ENCODE measurements around the gene CCDC148. TPM values are rescaled to one million over a fixed set of nuclear protein-coding genes. Genes with fewer than 3 reads are reported as not detected.

The CCDC148 gene
- total RNA-seq, 1 experiment from 2014 or later, result 2.1 TPM

DNA sequence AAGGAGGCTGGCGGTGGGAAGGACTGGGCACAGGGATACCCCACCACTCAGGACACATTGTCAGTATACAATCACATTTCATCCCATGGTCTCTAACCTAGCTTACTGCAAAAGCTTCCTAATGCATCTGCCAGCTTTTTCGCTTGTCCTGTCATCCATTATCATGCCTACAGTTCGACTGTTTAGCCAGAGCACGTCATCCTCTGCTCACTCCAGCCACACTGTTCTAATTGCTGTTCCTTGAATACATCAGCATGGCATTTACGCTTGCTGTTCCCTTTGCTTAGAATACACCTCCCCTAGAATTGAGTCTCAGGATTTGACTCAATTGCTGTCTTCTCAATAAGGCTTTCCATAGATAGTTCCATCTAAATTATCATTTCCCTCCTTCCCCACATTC is 166.3 kb downstream of the CCDC148 start (continued):
- TF ChIP-seq SP1 (CRISPR knock-in tag; conservative IDR thresholded peaks at IDR 0.05) (no peak), GABPB1 (CRISPR knock-in tag; IDR thresholded peaks at IDR 0.05) (no peak)
- TF ChIP-seq, protein P1, sequence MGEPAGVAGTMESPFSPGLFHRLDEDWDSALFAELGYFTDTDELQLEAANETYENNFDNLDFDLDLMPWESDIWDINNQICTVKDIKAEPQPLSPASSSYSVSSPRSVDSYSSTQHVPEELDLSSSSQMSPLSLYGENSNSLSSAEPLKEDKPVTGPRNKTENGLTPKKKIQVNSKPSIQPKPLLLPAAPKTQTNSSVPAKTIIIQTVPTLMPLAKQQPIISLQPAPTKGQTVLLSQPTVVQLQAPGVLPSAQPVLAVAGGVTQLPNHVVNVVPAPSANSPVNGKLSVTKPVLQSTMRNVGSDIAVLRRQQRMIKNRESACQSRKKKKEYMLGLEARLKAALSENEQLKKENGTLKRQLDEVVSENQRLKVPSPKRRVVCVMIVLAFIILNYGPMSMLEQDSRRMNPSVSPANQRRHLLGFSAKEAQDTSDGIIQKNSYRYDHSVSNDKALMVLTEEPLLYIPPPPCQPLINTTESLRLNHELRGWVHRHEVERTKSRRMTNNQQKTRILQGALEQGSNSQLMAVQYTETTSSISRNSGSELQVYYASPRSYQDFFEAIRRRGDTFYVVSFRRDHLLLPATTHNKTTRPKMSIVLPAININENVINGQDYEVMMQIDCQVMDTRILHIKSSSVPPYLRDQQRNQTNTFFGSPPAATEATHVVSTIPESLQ (CRISPR knock-in tag; IDR thresholded peaks at IDR 0.05), result no peak

DNA sequence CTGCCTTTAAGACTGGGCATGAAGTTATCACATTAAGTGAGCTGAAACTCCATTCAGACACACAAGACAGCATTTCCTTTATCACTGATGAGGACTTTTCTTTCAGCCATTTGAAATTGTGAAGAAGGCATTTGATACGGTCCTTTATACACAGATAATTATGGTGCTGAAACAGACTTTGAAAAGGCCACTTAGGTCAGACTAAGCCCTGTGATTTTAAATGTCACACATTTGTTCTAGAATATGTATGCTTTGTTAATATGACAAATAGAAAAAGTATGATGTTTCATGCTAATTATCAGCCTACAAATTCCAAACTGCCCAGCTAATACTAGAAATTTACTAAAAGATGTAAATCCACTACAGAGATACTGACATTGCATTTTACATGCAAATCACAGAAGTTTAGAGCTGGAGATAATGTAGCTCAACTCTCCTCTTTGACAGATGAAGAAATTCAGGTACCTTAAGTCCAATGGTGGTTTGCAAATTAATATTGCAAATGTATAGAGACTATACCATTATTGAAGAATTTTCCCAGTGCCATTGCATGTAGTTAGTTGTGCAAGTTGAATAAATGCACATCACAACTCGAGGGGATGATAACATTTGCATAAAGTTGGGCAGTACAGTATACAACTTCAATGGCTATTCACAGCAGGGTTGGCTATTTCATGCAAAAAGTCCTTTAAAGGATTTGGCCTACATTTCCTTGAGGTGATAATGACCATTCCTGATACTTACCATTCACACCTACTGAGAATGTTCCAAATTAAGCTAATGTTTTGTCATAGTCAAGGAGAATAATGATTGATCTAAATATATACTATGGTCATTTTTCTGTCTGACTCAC is 179.7 kb downstream of the CCDC148 start:
- CTCF ChIA-PET, result no interaction called here
- H3K27ac Mint-ChIP-seq, result no peak overlapping the region

More for the DNA sequence above, 179.7 kb downstream of the CCDC148 start:
- no peak for TF ChIP-seq TEAD1 (CRISPR knock-in tag; IDR thresholded peaks at IDR 0.05)
- TF ChIP-seq, protein P2, sequence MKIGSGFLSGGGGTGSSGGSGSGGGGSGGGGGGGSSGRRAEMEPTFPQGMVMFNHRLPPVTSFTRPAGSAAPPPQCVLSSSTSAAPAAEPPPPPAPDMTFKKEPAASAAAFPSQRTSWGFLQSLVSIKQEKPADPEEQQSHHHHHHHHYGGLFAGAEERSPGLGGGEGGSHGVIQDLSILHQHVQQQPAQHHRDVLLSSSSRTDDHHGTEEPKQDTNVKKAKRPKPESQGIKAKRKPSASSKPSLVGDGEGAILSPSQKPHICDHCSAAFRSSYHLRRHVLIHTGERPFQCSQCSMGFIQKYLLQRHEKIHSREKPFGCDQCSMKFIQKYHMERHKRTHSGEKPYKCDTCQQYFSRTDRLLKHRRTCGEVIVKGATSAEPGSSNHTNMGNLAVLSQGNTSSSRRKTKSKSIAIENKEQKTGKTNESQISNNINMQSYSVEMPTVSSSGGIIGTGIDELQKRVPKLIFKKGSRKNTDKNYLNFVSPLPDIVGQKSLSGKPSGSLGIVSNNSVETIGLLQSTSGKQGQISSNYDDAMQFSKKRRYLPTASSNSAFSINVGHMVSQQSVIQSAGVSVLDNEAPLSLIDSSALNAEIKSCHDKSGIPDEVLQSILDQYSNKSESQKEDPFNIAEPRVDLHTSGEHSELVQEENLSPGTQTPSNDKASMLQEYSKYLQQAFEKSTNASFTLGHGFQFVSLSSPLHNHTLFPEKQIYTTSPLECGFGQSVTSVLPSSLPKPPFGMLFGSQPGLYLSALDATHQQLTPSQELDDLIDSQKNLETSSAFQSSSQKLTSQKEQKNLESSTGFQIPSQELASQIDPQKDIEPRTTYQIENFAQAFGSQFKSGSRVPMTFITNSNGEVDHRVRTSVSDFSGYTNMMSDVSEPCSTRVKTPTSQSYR (CRISPR knock-in tag; IDR thresholded peaks at IDR 0.05), result no peak
- TF ChIP-seq PRRX2 (CRISPR knock-in tag; IDR thresholded peaks at IDR 0.05), result no peak
- TF ChIP-seq, protein P3, sequence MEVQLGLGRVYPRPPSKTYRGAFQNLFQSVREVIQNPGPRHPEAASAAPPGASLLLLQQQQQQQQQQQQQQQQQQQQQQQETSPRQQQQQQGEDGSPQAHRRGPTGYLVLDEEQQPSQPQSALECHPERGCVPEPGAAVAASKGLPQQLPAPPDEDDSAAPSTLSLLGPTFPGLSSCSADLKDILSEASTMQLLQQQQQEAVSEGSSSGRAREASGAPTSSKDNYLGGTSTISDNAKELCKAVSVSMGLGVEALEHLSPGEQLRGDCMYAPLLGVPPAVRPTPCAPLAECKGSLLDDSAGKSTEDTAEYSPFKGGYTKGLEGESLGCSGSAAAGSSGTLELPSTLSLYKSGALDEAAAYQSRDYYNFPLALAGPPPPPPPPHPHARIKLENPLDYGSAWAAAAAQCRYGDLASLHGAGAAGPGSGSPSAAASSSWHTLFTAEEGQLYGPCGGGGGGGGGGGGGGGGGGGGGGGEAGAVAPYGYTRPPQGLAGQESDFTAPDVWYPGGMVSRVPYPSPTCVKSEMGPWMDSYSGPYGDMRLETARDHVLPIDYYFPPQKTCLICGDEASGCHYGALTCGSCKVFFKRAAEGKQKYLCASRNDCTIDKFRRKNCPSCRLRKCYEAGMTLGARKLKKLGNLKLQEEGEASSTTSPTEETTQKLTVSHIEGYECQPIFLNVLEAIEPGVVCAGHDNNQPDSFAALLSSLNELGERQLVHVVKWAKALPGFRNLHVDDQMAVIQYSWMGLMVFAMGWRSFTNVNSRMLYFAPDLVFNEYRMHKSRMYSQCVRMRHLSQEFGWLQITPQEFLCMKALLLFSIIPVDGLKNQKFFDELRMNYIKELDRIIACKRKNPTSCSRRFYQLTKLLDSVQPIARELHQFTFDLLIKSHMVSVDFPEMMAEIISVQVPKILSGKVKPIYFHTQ (CRISPR knock-in tag; IDR thresholded peaks at IDR 0.05), result no peak
- TF ChIP-seq, protein P1 (CRISPR knock-in tag; IDR thresholded peaks at IDR 0.05), result no peak
- TF ChIP-seq, protein P4, sequence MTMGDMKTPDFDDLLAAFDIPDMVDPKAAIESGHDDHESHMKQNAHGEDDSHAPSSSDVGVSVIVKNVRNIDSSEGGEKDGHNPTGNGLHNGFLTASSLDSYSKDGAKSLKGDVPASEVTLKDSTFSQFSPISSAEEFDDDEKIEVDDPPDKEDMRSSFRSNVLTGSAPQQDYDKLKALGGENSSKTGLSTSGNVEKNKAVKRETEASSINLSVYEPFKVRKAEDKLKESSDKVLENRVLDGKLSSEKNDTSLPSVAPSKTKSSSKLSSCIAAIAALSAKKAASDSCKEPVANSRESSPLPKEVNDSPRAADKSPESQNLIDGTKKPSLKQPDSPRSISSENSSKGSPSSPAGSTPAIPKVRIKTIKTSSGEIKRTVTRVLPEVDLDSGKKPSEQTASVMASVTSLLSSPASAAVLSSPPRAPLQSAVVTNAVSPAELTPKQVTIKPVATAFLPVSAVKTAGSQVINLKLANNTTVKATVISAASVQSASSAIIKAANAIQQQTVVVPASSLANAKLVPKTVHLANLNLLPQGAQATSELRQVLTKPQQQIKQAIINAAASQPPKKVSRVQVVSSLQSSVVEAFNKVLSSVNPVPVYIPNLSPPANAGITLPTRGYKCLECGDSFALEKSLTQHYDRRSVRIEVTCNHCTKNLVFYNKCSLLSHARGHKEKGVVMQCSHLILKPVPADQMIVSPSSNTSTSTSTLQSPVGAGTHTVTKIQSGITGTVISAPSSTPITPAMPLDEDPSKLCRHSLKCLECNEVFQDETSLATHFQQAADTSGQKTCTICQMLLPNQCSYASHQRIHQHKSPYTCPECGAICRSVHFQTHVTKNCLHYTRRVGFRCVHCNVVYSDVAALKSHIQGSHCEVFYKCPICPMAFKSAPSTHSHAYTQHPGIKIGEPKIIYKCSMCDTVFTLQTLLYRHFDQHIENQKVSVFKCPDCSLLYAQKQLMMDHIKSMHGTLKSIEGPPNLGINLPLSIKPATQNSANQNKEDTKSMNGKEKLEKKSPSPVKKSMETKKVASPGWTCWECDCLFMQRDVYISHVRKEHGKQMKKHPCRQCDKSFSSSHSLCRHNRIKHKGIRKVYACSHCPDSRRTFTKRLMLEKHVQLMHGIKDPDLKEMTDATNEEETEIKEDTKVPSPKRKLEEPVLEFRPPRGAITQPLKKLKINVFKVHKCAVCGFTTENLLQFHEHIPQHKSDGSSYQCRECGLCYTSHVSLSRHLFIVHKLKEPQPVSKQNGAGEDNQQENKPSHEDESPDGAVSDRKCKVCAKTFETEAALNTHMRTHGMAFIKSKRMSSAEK (CRISPR knock-in tag; IDR thresholded peaks at IDR 0.05; ENCODE audit: borderline replicate concordance), result no peak
- TF ChIP-seq, protein P5, sequence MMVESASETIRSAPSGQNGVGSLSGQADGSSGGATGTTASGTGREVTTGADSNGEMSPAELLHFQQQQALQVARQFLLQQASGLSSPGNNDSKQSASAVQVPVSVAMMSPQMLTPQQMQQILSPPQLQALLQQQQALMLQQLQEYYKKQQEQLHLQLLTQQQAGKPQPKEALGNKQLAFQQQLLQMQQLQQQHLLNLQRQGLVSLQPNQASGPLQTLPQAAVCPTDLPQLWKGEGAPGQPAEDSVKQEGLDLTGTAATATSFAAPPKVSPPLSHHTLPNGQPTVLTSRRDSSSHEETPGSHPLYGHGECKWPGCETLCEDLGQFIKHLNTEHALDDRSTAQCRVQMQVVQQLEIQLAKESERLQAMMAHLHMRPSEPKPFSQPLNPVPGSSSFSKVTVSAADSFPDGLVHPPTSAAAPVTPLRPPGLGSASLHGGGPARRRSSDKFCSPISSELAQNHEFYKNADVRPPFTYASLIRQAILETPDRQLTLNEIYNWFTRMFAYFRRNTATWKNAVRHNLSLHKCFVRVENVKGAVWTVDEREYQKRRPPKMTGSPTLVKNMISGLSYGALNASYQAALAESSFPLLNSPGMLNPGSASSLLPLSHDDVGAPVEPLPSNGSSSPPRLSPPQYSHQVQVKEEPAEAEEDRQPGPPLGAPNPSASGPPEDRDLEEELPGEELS (CRISPR knock-in tag; IDR thresholded peaks at IDR 0.05), result no peak
- TF ChIP-seq SMAD3 (CRISPR knock-in tag; IDR thresholded peaks at IDR 0.05; ENCODE audit: borderline replicate concordance), result no peak
- no peak for TF ChIP-seq NR1H2 (CRISPR knock-in tag; IDR thresholded peaks at IDR 0.05)
- Mint-ChIP-seq H3K4me3 (no peak overlapping the region), H3K36me3 (peaks cover 17% of the 10 kb centered on the region), H3K9me3 (peaks cover 24% of the 10 kb centered on the region), H3K4me1 (no peaks in the 10 kb centered on the region), H3K27me3 (ENCODE audit: low read depth) (no peaks in the 10 kb centered on the region)
- DNase-seq (ENCODE audit: low spot score), result no peak
- POLR2A ChIA-PET, result no interaction called here
- no peak for ATAC-seq
